ENCODE data around the gene NHERF1. TPM values are rescaled to one million over a fixed set of nuclear protein-coding genes. Genes with fewer than 3 reads are reported as not detected.

The NHERF1 gene
- total RNA-seq, 4 donors from 2014 or later = 8.9 to 12.1 (median 11.0) TPM

GRCh38 chr17:74715144-74715543, 33.3 kb upstream of the NHERF1 start:
- H3K4me1 ChIP-seq = no peaks in the 10 kb centered on the region
- no peak overlapping the region for H3K4me3 ChIP-seq
- H3K9me3 ChIP-seq = no peaks in the 10 kb centered on the region
- no peak overlapping the region for H3K27ac ChIP-seq (replicated peaks in 1 of 4)
- H3K27me3 ChIP-seq = peaks cover 0 to 55% (median 0%) of the 10 kb centered on the region in 4 donors
- intact Hi-C loops (cut with DNase I) = no loop called here
- no peak for DNase-seq (ENCODE audit: extremely low spot score)
- H3K36me3 ChIP-seq = no peaks in the 10 kb centered on the region
- 50% methylated on average over 4 of the region's 4 CpGs for WGBS
- no peak for TF ChIP-seq POLR2AphosphoS5 (IDR thresholded peaks at IDR 0.05)
- TF ChIP-seq, protein P1, sequence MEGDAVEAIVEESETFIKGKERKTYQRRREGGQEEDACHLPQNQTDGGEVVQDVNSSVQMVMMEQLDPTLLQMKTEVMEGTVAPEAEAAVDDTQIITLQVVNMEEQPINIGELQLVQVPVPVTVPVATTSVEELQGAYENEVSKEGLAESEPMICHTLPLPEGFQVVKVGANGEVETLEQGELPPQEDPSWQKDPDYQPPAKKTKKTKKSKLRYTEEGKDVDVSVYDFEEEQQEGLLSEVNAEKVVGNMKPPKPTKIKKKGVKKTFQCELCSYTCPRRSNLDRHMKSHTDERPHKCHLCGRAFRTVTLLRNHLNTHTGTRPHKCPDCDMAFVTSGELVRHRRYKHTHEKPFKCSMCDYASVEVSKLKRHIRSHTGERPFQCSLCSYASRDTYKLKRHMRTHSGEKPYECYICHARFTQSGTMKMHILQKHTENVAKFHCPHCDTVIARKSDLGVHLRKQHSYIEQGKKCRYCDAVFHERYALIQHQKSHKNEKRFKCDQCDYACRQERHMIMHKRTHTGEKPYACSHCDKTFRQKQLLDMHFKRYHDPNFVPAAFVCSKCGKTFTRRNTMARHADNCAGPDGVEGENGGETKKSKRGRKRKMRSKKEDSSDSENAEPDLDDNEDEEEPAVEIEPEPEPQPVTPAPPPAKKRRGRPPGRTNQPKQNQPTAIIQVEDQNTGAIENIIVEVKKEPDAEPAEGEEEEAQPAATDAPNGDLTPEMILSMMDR (IDR thresholded peaks at IDR 0.05) = no peak
- no peak for TF ChIP-seq POLR2A (IDR thresholded peaks at IDR 0.05; ENCODE audit: low read depth)
- no peak for TF ChIP-seq EP300 (IDR thresholded peaks at IDR 0.05)

- DNase-seq (ENCODE audit: extremely low spot score) = no peak
- Histone ChIP-seq H3K36me3 (no peaks in the 10 kb centered on the region), H3K27ac (replicated peaks in 1 of 4) (no peak overlapping the region), H3K27me3 (peaks cover 0 to 28% (median 0%) of the 10 kb centered on the region in 4 donors), H3K9me3 (no peaks in the 10 kb centered on the region), H3K4me1 (no peaks in the 10 kb centered on the region), H3K4me3 (no peak overlapping the region)
- WGBS = 91% methylated on average over 4 of the region's 4 CpGs
- TF ChIP-seq POLR2AphosphoS5 (IDR thresholded peaks at IDR 0.05) = no peak
- no peak for TF ChIP-seq EP300 (IDR thresholded peaks at IDR 0.05)
- TF ChIP-seq POLR2A (IDR thresholded peaks at IDR 0.05; ENCODE audit: low read depth) = no peak
- TF ChIP-seq, protein P1 (IDR thresholded peaks at IDR 0.05) = no peak
- intact Hi-C loops (cut with DNase I) = no loop called here
Measured at GRCh38 chr17:74720506-74720905, 27.9 kb upstream of the NHERF1 start.

- Histone ChIP-seq H3K9me3 (no peaks in the 10 kb centered on the region), H3K4me3 (no peak overlapping the region), H3K4me1 (no peaks in the 10 kb centered on the region), H3K27ac (replicated peaks in 1 of 4) (no peak overlapping the region), H3K36me3 (no peaks in the 10 kb centered on the region), H3K27me3 (peaks cover 0 to 27% (median 0%) of the 10 kb centered on the region in 4 donors)
- TF ChIP-seq, protein P1 (IDR thresholded peaks at IDR 0.05) = no peak
- TF ChIP-seq POLR2A (IDR thresholded peaks at IDR 0.05; ENCODE audit: low read depth) = no peak
- TF ChIP-seq EP300 (IDR thresholded peaks at IDR 0.05) = no peak
- TF ChIP-seq POLR2AphosphoS5 (IDR thresholded peaks at IDR 0.05) = no peak
- DNase-seq (ENCODE audit: extremely low spot score) = no peak
- 79% methylated on average over 4 of the region's 4 CpGs for WGBS
- intact Hi-C loops (cut with DNase I) = no loop called here
Measured at GRCh38 chr17:74722782-74723181, 25.6 kb upstream of the NHERF1 start.

DNA sequence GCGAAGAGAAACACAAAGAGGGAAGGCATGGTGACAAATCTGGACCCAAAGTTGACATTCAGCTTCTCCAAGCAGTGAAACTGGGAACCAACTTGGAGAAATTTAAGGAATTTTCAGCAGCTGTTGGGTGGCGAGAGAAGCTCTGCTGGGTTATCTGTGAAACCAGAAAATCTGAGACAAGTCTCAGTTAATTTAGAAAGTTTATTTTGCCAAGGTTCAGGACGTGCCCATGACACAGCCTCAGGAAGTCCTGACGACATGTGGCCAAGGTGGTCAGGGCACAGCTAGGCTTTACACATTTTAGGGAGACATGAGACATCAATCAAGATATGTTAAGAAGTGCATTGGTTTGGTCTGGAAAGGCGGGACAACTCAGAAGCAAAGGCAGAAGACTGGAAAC, 24.5 kb upstream of the NHERF1 start:
- Histone ChIP-seq H3K4me3 (no peak overlapping the region), H3K36me3 (no peaks in the 10 kb centered on the region), H3K4me1 (no peaks in the 10 kb centered on the region), H3K27me3 (peaks cover 0 to 27% (median 0%) of the 10 kb centered on the region in 4 donors), H3K27ac (replicated peaks in 1 of 4) (no peak overlapping the region), H3K9me3 (no peaks in the 10 kb centered on the region)
- no peak for TF ChIP-seq POLR2A (IDR thresholded peaks at IDR 0.05; ENCODE audit: low read depth)
- TF ChIP-seq, protein P1 (IDR thresholded peaks at IDR 0.05) = no peak
- TF ChIP-seq POLR2AphosphoS5 (IDR thresholded peaks at IDR 0.05) = no peak
- no peak for TF ChIP-seq EP300 (IDR thresholded peaks at IDR 0.05)
- DNase-seq (ENCODE audit: extremely low spot score) = no peak
- 59% methylated on average over 5 of the region's 5 CpGs for WGBS
- intact Hi-C loops (cut with DNase I) = no loop called here

DNA sequence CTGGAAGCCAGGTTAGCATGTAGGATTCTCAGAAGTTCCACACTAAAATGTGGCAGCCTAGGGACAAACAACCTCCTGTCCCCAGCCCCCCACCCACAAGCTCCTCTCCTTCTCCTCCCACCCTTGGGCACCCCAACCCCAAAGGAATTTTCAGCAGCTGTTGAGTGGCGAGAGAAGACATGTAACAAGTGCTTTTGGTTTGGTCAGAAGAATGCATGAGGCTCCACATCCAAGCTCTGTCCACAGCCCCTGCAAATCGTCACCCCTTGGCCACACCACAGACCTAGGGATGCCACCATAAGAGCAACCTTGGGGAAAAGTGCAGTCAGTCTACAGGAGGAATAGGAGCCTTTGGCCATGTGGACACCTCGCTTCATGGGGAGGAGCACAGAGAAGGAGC, 23.3 kb upstream of the NHERF1 start:
- H3K9me3 ChIP-seq = no peaks in the 10 kb centered on the region
- H3K4me1 ChIP-seq = no peaks in the 10 kb centered on the region
- H3K27ac ChIP-seq (replicated peaks in 1 of 4) = no peak overlapping the region
- 92% methylated on average over 2 of the region's 3 CpGs for WGBS
- intact Hi-C loops (cut with DNase I) = no loop called here
- no peaks in the 10 kb centered on the region for H3K36me3 ChIP-seq
- TF ChIP-seq POLR2AphosphoS5 (IDR thresholded peaks at IDR 0.05) (no peak), EP300 (IDR thresholded peaks at IDR 0.05) (no peak), POLR2A (IDR thresholded peaks at IDR 0.05; ENCODE audit: low read depth) (no peak)
- TF ChIP-seq, protein P1 (IDR thresholded peaks at IDR 0.05) = no peak
- DNase-seq (ENCODE audit: extremely low spot score) = no peak
- peaks cover 0 to 27% (median 0%) of the 10 kb centered on the region in 4 donors for H3K27me3 ChIP-seq
- no peak overlapping the region for H3K4me3 ChIP-seq
